H1 (cell line): ENCODE results near the gene TSHZ2. TPM values are rescaled to one million over a fixed set of nuclear protein-coding genes. Genes with fewer than 3 reads are reported as not detected.

Experiments used
- CTCF ChIA-PET: fragments of 300-600 bp; sonication (Branson Sonifier 250); formaldehyde crosslinking; loops from one replicate; lab custom pipeline; 2021; ENCODE audit not compliant: partially characterized antibody; lab: Charles Lee
- POLR2A ChIA-PET: fragments of 300-600 bp; sonication (Branson Sonifier 250); formaldehyde crosslinking; loops from one replicate; lab custom pipeline; 2021; ENCODE audit warnings: inconsistent platforms; ENCODE audit not compliant: partially characterized antibody; lab: Charles Lee
- DNase-seq, 2 experiments: peaks; one replicate each; pipeline versions ENCODE4 v3.0.0 to v3.0.0-alpha.2; 2010 to 2022; ENCODE audit warnings: low spot score in 2 of 2, low read depth in 1 of 2, mixed read lengths in 1 of 2
- FAIRE-seq: peaks from 2 replicates; lab custom pipeline; 2011; peaks lifted over from hg19 to GRCh38; lab: Jason Lieb, UNC
- H2AFZ ChIP-seq: 2 replicates; pipeline ENCODE4 v1.8.1; 2012; ENCODE audit warnings: low read length, inconsistent platforms
- H2AK5ac ChIP-seq: 2 replicates; pipeline ENCODE4 v1.6.1; 2013; ENCODE audit warnings: low read depth, low read length
- H2BK120ac ChIP-seq: replicated peaks from 2 replicates; pipeline ENCODE3; 2013; ENCODE audit warnings: low read depth, low read length, inconsistent platforms
- H2BK12ac ChIP-seq: 2 replicates; pipeline ENCODE4 v1.6.1; 2013; ENCODE audit warnings: low read depth, low read length
- H2BK15ac ChIP-seq: 2 replicates; pipeline ENCODE4 v1.6.1; 2013; ENCODE audit warnings: low read length
- H2BK20ac ChIP-seq: 2 replicates; pipeline ENCODE4 v1.6.1; 2013; ENCODE audit warnings: low read length
- H2BK5ac ChIP-seq: 2 replicates; pipeline ENCODE4 v1.6.1; 2013; ENCODE audit warnings: low read depth, low read length
- H3K14ac ChIP-seq: 2 replicates; pipeline ENCODE4 v1.6.1; 2013; ENCODE audit warnings: inconsistent platforms; ENCODE audit not compliant: insufficient read length
- H3K18ac ChIP-seq: 2 replicates; pipeline ENCODE4 v1.6.1; 2013; ENCODE audit warnings: low read length; ENCODE audit errors: extremely low read depth
- H3K23ac ChIP-seq: 2 replicates; pipeline ENCODE4 v1.6.1; 2013; ENCODE audit warnings: inconsistent platforms; ENCODE audit not compliant: insufficient read length
- H3K23me2 ChIP-seq: 2 replicates; pipeline ENCODE4 v1.6.1; 2013; ENCODE audit warnings: low read depth, low read length
- H3K27ac ChIP-seq: 2 replicates; pipeline ENCODE4 v1.6.1; 2011; ENCODE audit warnings: low read depth, low read length, inconsistent platforms
- H3K27me3 ChIP-seq, 4 experiments: replicated peaks in 1 of 4; 1 replicate in 1 of 4; 2 replicates in 3 of 4; pipeline versions ENCODE4 v1.6.1 to v1.8.1; 2011 to 2013; ENCODE audit warnings: low read length in 3 of 4, mild to moderate bottlenecking in 3 of 4, inconsistent platforms in 2 of 4, mixed read lengths in 2 of 4, moderate library complexity in 1 of 4; ENCODE audit not compliant: control insufficient read depth in 3 of 4, insufficient read depth in 3 of 4; ENCODE audit errors: extremely low read depth in 1 of 4
- H3K36me3 ChIP-seq, 4 experiments: 2 replicates each; pipeline versions ENCODE4 v1.6.1 to v1.8.1; 2011 to 2013; ENCODE audit warnings: mild to moderate bottlenecking in 4 of 4, low read length in 3 of 4, moderate library complexity in 2 of 4, control low read depth in 1 of 4, inconsistent platforms in 1 of 4; ENCODE audit not compliant: insufficient read depth in 4 of 4, control insufficient read depth in 2 of 4
- H3K4ac ChIP-seq: replicated peaks from 2 replicates; pipeline ENCODE3; 2013; ENCODE audit warnings: low read length, low read depth, mixed read lengths, inconsistent platforms; ENCODE audit not compliant: insufficient read length
- H3K4me1 ChIP-seq, 4 experiments: replicated peaks in 1 of 4; 1 replicate in 1 of 4; 2 replicates in 3 of 4; pipeline versions ENCODE4 v1.6.1 to v1.8.1; 2011 to 2013; ENCODE audit warnings: low read length in 3 of 4, inconsistent platforms in 2 of 4, mixed read lengths in 1 of 4; ENCODE audit not compliant: insufficient read depth in 4 of 4, control insufficient read depth in 3 of 4
- H3K4me2 ChIP-seq, 2 experiments: 2 replicates each; pipeline versions ENCODE4 v1.6.1 to v1.8.1; 2011 to 2013; ENCODE audit warnings: low read depth in 2 of 2, low read length in 2 of 2, control low read depth in 1 of 2, inconsistent platforms in 1 of 2, mild to moderate bottlenecking in 1 of 2; ENCODE audit not compliant: insufficient read depth in 1 of 2
- H3K4me3 ChIP-seq, 4 experiments: fragments of 200-600, 300-600 bp in 1 of 4; sonication (generic), shearing (Covaris generic), sonication (Bioruptor Twin) in 1 of 4; 2 replicates each; pipeline versions ENCODE4 v1.5.1 to v1.8.1; 2011 to 2016; ENCODE audit warnings: low read length in 4 of 4, low read depth in 3 of 4, control low read depth in 2 of 4, inconsistent platforms in 2 of 4, mild to moderate bottlenecking in 2 of 4, mixed read lengths in 1 of 4, moderate library complexity in 1 of 4; ENCODE audit not compliant: insufficient read depth in 2 of 4; ENCODE audit errors: extremely low read depth in 1 of 4
- H3K56ac ChIP-seq: replicated peaks from 2 replicates; pipeline ENCODE3; 2013; ENCODE audit warnings: low read depth, mild to moderate bottlenecking, mixed read lengths, low read length, inconsistent platforms; ENCODE audit not compliant: insufficient read length
- H3K79me1 ChIP-seq: 2 replicates; pipeline ENCODE4 v1.6.1; 2013; ENCODE audit warnings: low read depth, low read length, control low read depth
- H3K79me2 ChIP-seq, 2 experiments: 2 replicates each; pipeline versions ENCODE4 v1.6.1 to v1.8.1; 2012 to 2013; ENCODE audit warnings: low read length in 2 of 2, mild to moderate bottlenecking in 2 of 2, inconsistent platforms in 1 of 2; ENCODE audit not compliant: insufficient read depth in 2 of 2, control insufficient read depth in 1 of 2
- H3K9ac ChIP-seq, 4 experiments: replicated peaks in 1 of 4; 1 replicate in 1 of 4; 2 replicates in 3 of 4; pipeline versions ENCODE4 v1.6.1 to v1.8.1; 2011 to 2013; ENCODE audit warnings: low read depth in 3 of 4, low read length in 3 of 4, control low read depth in 2 of 4, mild to moderate bottlenecking in 2 of 4, moderate library complexity in 2 of 4, inconsistent platforms in 1 of 4; ENCODE audit errors: extremely low read depth in 1 of 4
- H3K9me3 ChIP-seq, 2 experiments: 2 replicates each; pipeline versions ENCODE4 v1.6.1 to v1.8.1; 2012 to 2013; ENCODE audit warnings: mild to moderate bottlenecking in 2 of 2, moderate library complexity in 2 of 2, control low read depth in 1 of 2, inconsistent platforms in 1 of 2, low read depth in 1 of 2, low read length in 1 of 2, mixed read lengths in 1 of 2; ENCODE audit not compliant: insufficient read depth in 2 of 2
- H4K20me1 ChIP-seq, 2 experiments: replicated peaks in 1 of 2; 2 replicates each; pipeline versions ENCODE3 to v1.8.1; 2011 to 2013; ENCODE audit warnings: inconsistent platforms in 2 of 2, low read length in 2 of 2, mild to moderate bottlenecking in 1 of 2; ENCODE audit not compliant: insufficient read depth in 2 of 2, control insufficient read depth in 1 of 2
- H4K5ac ChIP-seq: 2 replicates; pipeline ENCODE4 v1.6.1; 2013; ENCODE audit warnings: low read length, low read depth, mixed read lengths, inconsistent platforms; ENCODE audit not compliant: insufficient read length
- H4K8ac ChIP-seq: 2 replicates; pipeline ENCODE4 v1.8.0; 2013; ENCODE audit warnings: mild to moderate bottlenecking, moderate library complexity, low read length, inconsistent platforms; ENCODE audit not compliant: insufficient read depth; ENCODE audit errors: extremely low read depth
- H4K91ac ChIP-seq: replicated peaks from 2 replicates; pipeline ENCODE3; 2013; ENCODE audit warnings: low read length, mixed read lengths, inconsistent platforms; ENCODE audit not compliant: insufficient read length
- ASH2L ChIP-seq: fragments of 200-600, 300-600 bp; sonication (generic); IDR thresholded peaks from one replicate; pipeline ENCODE4 v1.7.1; 2017; ENCODE audit warnings: low read length
- BRCA1 ChIP-seq: IDR thresholded peaks from 2 replicates; pipeline ENCODE4 v1.6.1; 2012; ENCODE audit warnings: low read depth, low read length, improper control_type of control experiment
- CEBPB ChIP-seq: IDR thresholded peaks from 2 replicates; pipeline ENCODE4 v1.6.1; 2012; ENCODE audit warnings: low read depth, low read length
- HDAC2 ChIP-seq, 2 experiments: fragments of 300-600 bp in 1 of 2; sonication (generic) in 1 of 2; IDR thresholded peaks; 2 replicates each; pipeline ENCODE4 v1.6.1; 2011 to 2012; ENCODE audit warnings: low read depth in 2 of 2, low read length in 2 of 2, mild to moderate bottlenecking in 2 of 2, moderate library complexity in 2 of 2, borderline replicate concordance in 1 of 2, inconsistent platforms in 1 of 2
- KDM1A ChIP-seq: fragments of 200-600, 300-600 bp; sonication (generic); IDR thresholded peaks from 2 replicates; pipeline ENCODE4 v1.7.1; 2016; ENCODE audit warnings: mild to moderate bottlenecking, low read length, borderline replicate concordance
- POLR2AphosphoS5 ChIP-seq: IDR thresholded peaks from 2 replicates; pipeline ENCODE4 v1.6.1; 2011; ENCODE audit warnings: low read depth, low read length
- POU5F1 ChIP-seq: IDR thresholded peaks from 2 replicates; pipeline ENCODE4 v1.6.1; 2011; ENCODE audit warnings: low read depth, mild to moderate bottlenecking, low read length, moderate library complexity
- RNF2 ChIP-seq: fragments of 200-900, 300-1000 bp; sonication (generic); IDR thresholded peaks from 2 replicates; pipeline ENCODE4 v1.7.1; 2016; ENCODE audit warnings: borderline replicate concordance, low read depth, mild to moderate bottlenecking, antibody characterized with exemption, low read length; ENCODE audit not compliant: poor library complexity, severe bottlenecking; ENCODE audit errors: missing control alignments
- SP4 ChIP-seq: IDR thresholded peaks from 2 replicates; pipeline ENCODE4 v1.6.1; 2012; ENCODE audit warnings: low read length, inconsistent platforms
- SRF ChIP-seq: IDR thresholded peaks from 2 replicates; pipeline ENCODE4 v1.6.1; 2011; ENCODE audit warnings: mild to moderate bottlenecking, low read depth, low read length, moderate library complexity
- SUZ12 ChIP-seq: fragments of 200-600 bp; sonication (generic); IDR thresholded peaks from 2 replicates; pipeline ENCODE4 v1.6.1; 2012; ENCODE audit warnings: mild to moderate bottlenecking, inconsistent platforms, low read length, moderate library complexity, mixed read lengths
- WGBS, 2 experiments: shearing (Covaris generic) in 1 of 2; methylation state at CpG; one replicate each; pipeline versions ENCODE4 v1.1.6 to v1.1.7; 2013 to 2015; ENCODE audit warnings: low lambda C conversion rate in 2 of 2, mixed read lengths in 2 of 2, inconsistent platforms in 1 of 2, low coverage in 1 of 2, missing lambda C conversion rate in 1 of 2; ENCODE audit not compliant: insufficient replicate concordance in 2 of 2, insufficient coverage in 1 of 2, insufficient read length in 1 of 2; ENCODE audit errors: extremely low coverage in 1 of 2, missing lambda C conversion rate in 1 of 2; 5-methylcytosine and 5-hydroxymethylcytosine counted together
- polyA plus RNA-seq, 7 experiments: library from polyadenylated mRNA; depleted of rRNA in 3 of 7; stranded (reverse) in 5 of 7; unstranded in 2 of 7; fragments of >200 nt in 5 of 7; fragments of 200-250 nt in 2 of 7; gene quantifications; 1 replicate in 5 of 7; 2 replicates in 1 of 7; 4 replicates in 1 of 7; pipeline versions ENCODE4 v1.2.1 to v1.2.3, GENCODE V29; 2011 to 2013; ENCODE audit warnings: missing spikeins in 2 of 7, mixed read lengths in 2 of 7
- total RNA-seq: library from RNA; stranded (reverse); fragmentation: NEBNext Ultra II Directional; extraction: Animal tissue kit (Norgen Biotek cat#: 25700); gene quantifications from 2 replicates; pipeline ENCODE4 v1.2.1, GENCODE V29; 2021
- TF ChIP-seq, protein P1 (sequence below), 3 experiments: IDR thresholded peaks; 1 replicate in 2 of 3; 2 replicates in 1 of 3; pipeline versions ENCODE4 v1.5.1 to v1.6.1; 2011; ENCODE audit warnings: low read length in 3 of 3, mild to moderate bottlenecking in 3 of 3, inconsistent platforms in 2 of 3, low read depth in 1 of 3, moderate library complexity in 1 of 3; ENCODE audit not compliant: insufficient read depth in 1 of 3; ENCODE audit errors: control extremely low read depth in 1 of 3

The TSHZ2 gene
- total and polyA plus RNA-seq, 2 of the 8 experiments (the other 6 are each of a cell fraction or from before 2014, with no cell fraction given): 0.14 to 0.30 TPM

DNA sequence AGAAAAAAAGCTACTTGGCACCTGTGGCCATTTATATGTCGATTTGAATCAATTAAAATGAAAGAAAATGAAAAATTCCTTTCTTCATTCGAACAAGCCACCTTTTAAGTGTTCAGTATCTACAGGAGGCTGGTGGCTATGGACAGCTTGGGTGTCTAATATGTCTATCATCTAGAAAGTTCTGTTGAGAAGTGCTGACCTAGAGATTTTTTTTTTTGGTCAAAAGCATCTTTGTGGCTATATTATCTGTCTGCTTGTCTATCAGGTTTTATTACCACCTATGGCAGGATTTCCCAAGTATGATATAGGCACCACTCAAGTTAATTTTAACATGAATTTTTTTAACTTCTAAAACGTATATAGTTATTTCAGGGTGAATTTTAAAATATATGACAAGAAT lies 250.8 kb downstream of the TSHZ2 start:
- Histone ChIP-seq H2AFZ (no peak overlapping the region), H3K23ac (no peak overlapping the region), H3K27ac (no peak overlapping the region), H4K91ac (no peak overlapping the region), H2AK5ac (no peak overlapping the region), H4K20me1 (no peaks in the 10 kb centered on the region), H3K14ac (no peak overlapping the region), H3K18ac (no peak overlapping the region), H4K5ac (no peak overlapping the region), H3K9ac (no peak overlapping the region), H3K79me1 (no peaks in the 10 kb centered on the region), H3K36me3 (peaks cover 0 to 5% (median 2%) of the 10 kb centered on the region in 4 experiments; a peak in 2 of 8 replicates), H3K9me3 (peaks cover 9 to 12% of the 10 kb centered on the region in 2 experiments), H3K4me3 (no peak overlapping the region), H3K23me2 (no peaks in the 10 kb centered on the region; the same call in 1 of the 2 replicates), H3K4me1 (peaks cover 0 to 8% (median 0%) of the 10 kb centered on the region in 4 experiments; a peak in 2 of 7 replicates), H3K79me2 (no peaks in the 10 kb centered on the region), H2BK12ac (no peak overlapping the region), H3K56ac (no peak overlapping the region), H2BK15ac (no peak overlapping the region), H3K4ac (no peak overlapping the region), H2BK120ac (no peak overlapping the region), H4K8ac (no peak overlapping the region), H2BK5ac (no peak overlapping the region), H2BK20ac (no peak overlapping the region), H3K4me2 (no peak overlapping the region), H3K27me3 (no peaks in the 10 kb centered on the region)
- CTCF ChIA-PET: interaction anchor here (0.7 to 3.1 kb wide), 3 partner anchors 14 to 325 kb away, joined by 3 to 7 read pairs (median 7); no protein-coding TSS in a partner anchor
- POLR2A ChIA-PET: no interaction called here
- FAIRE-seq (no peak), DNase-seq (no peak)
- 90% methylated on average over 3 of the region's 3 CpGs; no CpG with 5 or more reads in 1 of the 2 experiments for WGBS, 2 experiments
- TF ChIP-seq CEBPB (no peak), POU5F1 (no peak), SP4 (no peak), KDM1A (no peak), ASH2L (no peak), SUZ12 (no peak), POLR2AphosphoS5 (no peak), BRCA1 (no peak), SRF (no peak), HDAC2 (IDR thresholded peaks at IDR 0.05; ENCODE audit: borderline replicate concordance in 1 of 2, low read depth in 2 of 2, low read length in 2 of 2) (no peak), RNF2 (no peak)
- TF ChIP-seq, protein P1, sequence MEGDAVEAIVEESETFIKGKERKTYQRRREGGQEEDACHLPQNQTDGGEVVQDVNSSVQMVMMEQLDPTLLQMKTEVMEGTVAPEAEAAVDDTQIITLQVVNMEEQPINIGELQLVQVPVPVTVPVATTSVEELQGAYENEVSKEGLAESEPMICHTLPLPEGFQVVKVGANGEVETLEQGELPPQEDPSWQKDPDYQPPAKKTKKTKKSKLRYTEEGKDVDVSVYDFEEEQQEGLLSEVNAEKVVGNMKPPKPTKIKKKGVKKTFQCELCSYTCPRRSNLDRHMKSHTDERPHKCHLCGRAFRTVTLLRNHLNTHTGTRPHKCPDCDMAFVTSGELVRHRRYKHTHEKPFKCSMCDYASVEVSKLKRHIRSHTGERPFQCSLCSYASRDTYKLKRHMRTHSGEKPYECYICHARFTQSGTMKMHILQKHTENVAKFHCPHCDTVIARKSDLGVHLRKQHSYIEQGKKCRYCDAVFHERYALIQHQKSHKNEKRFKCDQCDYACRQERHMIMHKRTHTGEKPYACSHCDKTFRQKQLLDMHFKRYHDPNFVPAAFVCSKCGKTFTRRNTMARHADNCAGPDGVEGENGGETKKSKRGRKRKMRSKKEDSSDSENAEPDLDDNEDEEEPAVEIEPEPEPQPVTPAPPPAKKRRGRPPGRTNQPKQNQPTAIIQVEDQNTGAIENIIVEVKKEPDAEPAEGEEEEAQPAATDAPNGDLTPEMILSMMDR (IDR thresholded peaks at IDR 0.05; ENCODE audit: control extremely low read depth in 1 of 3, insufficient read depth in 1 of 3, low read depth in 1 of 3, low read length in 3 of 3): no peak
